Dermis blood vessel endothelial cell (primary cell): Measurements from ENCODE around the gene APLF. TPM values are rescaled to one million over a fixed set of nuclear protein-coding genes. Genes with fewer than 3 reads are reported as not detected.

Experiments
- DNase-seq: peaks from one replicate; pipeline ENCODE4 v3.0.0; 2010
- total RNA-seq: library from RNA; depleted of rRNA; stranded (reverse); fragments of >200 nt; gene quantifications from 2 replicates; pipeline ENCODE4 v1.2.3, GENCODE V29; 2014

APLF gene, protein sequence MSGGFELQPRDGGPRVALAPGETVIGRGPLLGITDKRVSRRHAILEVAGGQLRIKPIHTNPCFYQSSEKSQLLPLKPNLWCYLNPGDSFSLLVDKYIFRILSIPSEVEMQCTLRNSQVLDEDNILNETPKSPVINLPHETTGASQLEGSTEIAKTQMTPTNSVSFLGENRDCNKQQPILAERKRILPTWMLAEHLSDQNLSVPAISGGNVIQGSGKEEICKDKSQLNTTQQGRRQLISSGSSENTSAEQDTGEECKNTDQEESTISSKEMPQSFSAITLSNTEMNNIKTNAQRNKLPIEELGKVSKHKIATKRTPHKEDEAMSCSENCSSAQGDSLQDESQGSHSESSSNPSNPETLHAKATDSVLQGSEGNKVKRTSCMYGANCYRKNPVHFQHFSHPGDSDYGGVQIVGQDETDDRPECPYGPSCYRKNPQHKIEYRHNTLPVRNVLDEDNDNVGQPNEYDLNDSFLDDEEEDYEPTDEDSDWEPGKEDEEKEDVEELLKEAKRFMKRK
- total RNA-seq, result 3.2 and 8.8 TPM in 2 replicates

DNA sequence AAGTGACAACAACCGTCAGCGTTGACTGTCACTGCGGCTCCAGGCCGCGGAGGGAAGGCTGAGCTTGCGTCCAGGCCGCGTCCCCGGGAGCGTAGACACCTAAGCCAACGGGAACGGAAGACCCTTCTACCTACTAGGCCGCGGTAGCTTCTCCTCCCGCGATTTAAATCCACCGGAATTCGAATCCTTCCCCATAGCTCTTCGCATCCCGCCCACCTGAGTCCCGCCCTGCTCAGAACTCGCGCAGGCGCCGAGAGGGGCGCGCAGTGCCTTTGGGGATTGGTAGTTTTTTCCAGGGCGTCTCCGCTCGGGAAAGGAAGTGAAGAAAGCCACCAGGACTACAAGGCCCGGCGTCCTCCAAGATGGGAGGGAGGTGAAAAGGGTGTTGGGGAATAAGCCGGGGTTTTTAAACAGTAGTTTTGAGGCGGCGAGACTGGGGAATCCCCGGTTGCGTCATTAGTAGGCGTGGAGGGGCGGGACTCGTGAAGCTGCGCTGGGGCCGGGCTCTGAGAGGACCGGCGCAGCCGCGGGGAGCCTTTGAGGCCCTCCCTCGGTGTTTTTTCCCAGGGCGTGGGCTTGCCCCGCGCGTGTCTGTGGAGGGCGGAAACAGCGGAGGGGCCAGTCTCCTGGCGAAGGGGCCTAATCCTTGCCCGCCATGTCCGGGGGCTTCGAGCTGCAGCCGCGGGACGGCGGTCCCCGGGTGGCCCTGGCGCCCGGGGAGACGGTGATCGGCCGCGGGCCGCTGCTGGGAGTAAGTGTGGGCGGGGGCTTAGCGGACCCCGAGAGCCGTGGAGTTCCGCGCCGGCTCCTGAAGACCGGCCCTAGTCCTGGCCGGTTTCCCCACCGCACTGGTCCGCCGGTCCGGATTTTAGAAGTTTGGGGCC is at the start of gene APLF, which contains the start of gene FBXO48:
APLF (plus strand) TSS at position 509 of the 884 bp plus-strand sequence; CDS start at position 656, 147 bp downstream.
FBXO48 (minus strand) TSS at position 218 of the 884 bp plus-strand sequence. CDS start 2,149 bp downstream, outside the sequence.
- DNase-seq, result peak; percentile 99

GRCh38 chr2:68417926-68418325 is 49.5 kb upstream of the APLF start:
- no peak for DNase-seq

DNA sequence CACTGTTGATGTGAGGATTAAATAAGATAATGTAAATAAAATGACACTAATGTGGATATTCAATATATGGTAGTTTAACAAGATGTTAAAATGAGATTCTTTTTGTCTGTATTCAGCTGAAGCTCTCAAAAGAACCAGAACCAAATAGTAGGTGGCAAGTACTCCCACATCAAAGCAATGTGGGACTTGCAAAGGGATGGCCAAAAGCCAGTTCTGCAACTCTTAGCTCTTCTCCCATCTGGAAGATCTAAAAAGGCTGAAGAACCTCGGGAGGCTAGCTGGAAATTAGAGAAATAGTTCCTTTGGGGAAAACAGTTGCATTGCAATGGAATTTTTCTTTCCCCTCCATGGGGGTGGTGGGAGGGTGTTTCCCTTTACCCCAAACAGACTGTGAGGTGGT is 49.0 kb upstream of the APLF start:
- DNase-seq, result no peak

- DNase-seq, result no peak
These were observed 48.5 kb upstream of the APLF start for GRCh38 chr2:68418855-68419254.

DNA sequence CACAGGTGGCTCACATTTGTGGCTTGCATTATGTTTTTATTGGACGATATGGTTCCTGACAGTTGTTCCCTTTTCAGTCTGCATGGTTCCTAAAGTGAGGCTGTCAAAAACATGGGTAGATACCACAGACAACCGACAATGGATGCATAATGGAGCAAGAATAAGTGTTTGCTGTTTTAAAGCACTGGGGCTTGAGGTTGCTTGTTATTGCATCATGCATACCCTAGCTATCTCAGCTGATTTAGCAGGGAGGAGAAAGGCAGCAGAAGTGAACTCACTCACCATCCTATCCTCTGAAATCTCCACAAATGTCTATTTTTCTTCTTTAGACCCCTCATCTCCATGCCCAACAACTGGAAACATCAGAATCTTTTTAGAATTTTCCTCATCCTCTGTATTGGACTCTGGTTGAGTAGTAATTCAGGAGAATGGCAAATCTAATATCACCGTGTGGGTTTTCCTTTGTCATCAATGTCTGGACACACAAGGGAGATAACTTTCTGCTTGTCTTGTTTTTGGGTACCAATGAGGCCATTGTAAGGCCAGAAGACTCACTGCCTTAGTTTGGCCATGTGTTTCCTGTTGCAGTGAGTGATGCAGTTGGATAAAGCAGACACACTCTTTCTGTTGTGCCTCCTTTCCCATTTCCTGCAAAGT is 47.0 kb upstream of the APLF start:
- no peak for DNase-seq

- no peak for DNase-seq
These were observed 43.3 kb upstream of the APLF start for GRCh38 chr2:68423966-68424650.

DNA sequence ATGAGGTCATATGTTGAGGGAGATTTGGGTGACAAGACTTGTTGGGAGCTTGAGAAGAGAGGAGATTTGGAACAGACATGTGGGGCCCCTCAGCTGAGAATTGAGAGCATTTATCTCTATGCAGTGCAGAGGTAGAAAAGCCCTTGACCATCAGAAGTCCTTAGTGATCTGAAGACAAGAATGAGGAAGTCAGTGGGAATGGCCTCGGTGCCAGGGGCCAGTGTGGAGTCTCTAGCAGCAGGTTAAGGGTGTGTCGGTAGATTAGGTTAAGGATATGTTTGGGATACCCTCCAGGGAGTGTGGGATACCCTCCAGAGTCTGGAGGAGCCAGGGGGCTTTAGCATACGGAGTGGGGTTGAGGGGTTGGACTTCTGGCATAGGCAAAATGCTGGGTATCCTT is 41.9 kb upstream of the APLF start:
- no peak for DNase-seq

DNA sequence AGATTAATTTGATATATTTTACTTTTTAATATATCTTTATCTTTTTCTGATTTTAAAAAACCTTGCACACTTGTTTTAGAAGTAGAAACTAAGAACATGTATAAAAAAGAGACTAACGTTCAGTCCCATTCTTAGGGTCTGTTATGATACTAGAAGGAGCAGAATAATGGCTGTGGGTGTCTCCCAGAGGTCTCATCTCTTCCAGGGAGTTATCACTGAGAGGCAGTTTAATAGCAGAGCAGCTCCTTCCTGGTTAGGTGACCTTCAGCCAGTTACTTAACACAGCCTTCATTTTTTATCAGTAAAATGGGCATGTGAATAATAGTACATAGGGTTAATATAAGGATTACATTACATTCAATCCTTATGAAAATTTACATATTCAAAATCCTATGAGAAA is 40.9 kb upstream of the APLF start:
- DNase-seq, result no peak

DNA sequence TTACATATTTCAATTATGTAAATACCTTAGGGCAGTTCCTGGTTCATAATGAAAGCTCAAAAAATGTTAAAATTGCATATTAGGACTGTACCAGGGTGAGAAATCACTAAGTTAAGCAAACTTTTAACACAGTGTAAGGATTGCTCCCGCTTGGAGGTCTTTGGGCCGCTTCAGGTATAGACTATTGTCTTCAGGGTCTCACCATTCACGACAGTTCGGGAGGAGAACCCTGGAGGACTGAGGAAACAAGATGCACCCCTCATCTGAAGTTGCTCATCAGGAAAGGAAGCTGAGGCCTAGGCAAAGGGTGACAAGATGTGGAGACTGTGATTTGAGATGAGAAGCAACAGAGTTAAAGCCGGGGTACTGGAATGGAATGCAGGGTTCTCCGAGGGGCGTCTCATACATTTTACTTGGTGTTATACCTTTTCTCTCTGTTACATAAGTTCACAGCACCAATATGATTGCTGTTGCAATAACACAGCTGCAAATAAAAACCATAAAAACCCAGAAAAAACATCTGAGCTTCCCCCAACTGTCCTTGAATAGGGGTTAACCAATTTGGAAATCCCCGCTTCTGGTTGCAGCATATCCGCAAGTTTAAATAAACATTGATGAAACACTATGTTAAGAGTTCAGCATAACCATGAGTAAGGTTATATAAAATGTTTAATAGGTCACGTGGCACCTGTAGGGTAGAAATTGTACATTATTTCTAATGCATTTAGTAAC is 40.4 kb upstream of the APLF start:
- DNase-seq, result peak; percentile 26

- no peak for DNase-seq
These were observed 39.3 kb upstream of the APLF start for GRCh38 chr2:68428126-68428525.

- DNase-seq, result no peak
These were observed 38.6 kb upstream of the APLF start for GRCh38 chr2:68428746-68429145.

DNA sequence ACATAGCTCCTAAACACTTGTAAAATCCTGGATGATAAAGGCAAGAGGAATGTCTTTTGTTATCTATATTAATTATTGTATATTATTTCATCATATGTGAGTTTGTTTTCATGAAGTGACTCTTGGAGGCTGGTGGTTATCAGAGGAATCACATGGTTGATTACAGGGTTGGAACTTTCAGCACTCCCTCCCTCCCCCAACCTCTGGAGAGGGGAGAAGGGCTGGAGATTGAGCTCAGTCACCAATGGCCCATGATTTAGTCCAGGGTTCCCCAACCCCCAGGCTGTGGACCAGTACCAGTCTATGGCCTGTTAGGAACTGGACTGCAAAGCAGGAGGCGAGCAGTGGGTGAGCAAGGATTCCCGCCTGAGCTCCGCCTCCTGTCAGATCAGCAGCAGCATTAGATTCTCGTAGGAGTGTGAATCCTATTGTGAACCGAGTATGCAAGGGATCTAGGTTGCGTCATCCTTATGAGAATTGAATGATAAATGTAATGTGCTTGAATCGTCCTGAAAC is 38.0 kb upstream of the APLF start:
- no peak for DNase-seq

GRCh38 chr2:68431316-68431972 is 35.9 kb upstream of the APLF start:
- no peak for DNase-seq

- DNase-seq, result no peak
These were observed 34.4 kb upstream of the APLF start for GRCh38 chr2:68432696-68433658.

- DNase-seq, result no peak
These were observed 32.4 kb upstream of the APLF start for GRCh38 chr2:68434981-68435380.

- DNase-seq, result no peak
These were observed 31.8 kb upstream of the APLF start for GRCh38 chr2:68435615-68436014.

- DNase-seq, result peak; percentile 10
These were observed 31.1 kb upstream of the APLF start for GRCh38 chr2:68436270-68436669.

- no peak for DNase-seq
These were observed 28.7 kb upstream of the APLF start for GRCh38 chr2:68438455-68439303.
